T-cell (primary cell): ENCODE measurements around the gene CTDSPL. TPM values are rescaled to one million over a fixed set of nuclear protein-coding genes. Genes with fewer than 3 reads are reported as not detected.

Source experiments
- ATAC-seq, 4 experiments: fragments of 200-7000 bp in 3 of 4; fragments of 150-1000 bp in 1 of 4; cut with Tn5 transposase; replicated peaks in 1 of 4; 1 replicate in 3 of 4; 2 replicates in 1 of 4; pipeline ENCODE4 v1.10.0; 2021; ENCODE audit warnings: moderate library complexity in 3 of 4, mild to moderate bottlenecking in 2 of 4, moderate number of reproducible peaks in 1 of 4
- CTCF ChIA-PET, 2 donors: fragments of 300-600 bp; sonication (Branson Sonifier 250); formaldehyde crosslinking; loops; one replicate each; lab custom pipeline; 2022; ENCODE audit warnings: antibody characterized with exemption in 2 of 2; lab: Charles Lee
- POLR2A ChIA-PET, 2 donors: fragments of 300-600 bp; sonication (Branson Sonifier 250); formaldehyde crosslinking; loops; one replicate each; lab custom pipeline; 2022; ENCODE audit warnings: antibody characterized with exemption in 2 of 2; lab: Charles Lee
- DNase-seq, 35 experiments: peaks; one replicate each; pipeline versions ENCODE4 v3.0.0 to v3.0.0-alpha.2; 2013 to 2023
- H3K27ac ChIP-seq: one replicate; pipeline ENCODE4 v1.5.1; 2013; ENCODE audit warnings: low read length
- H3K27me3 ChIP-seq, 2 experiments: replicated peaks in 1 of 2; 1 replicate in 1 of 2; 2 replicates in 1 of 2; pipeline versions ENCODE4 v1.6.1 to v1.7.0; 2013; ENCODE audit warnings: low read length in 1 of 2, mixed read lengths in 1 of 2; ENCODE audit not compliant: control insufficient read depth in 2 of 2, insufficient read depth in 2 of 2; ENCODE audit errors: extremely low read depth in 1 of 2
- H3K36me3 ChIP-seq, 2 donors: 1 replicate in 1 of 2; 2 replicates in 1 of 2; pipeline versions ENCODE4 v1.6.1 to v1.7.0; 2013; ENCODE audit warnings: low read length in 1 of 2; ENCODE audit not compliant: control insufficient read depth in 2 of 2, insufficient read depth in 1 of 2; ENCODE audit errors: extremely low read depth in 1 of 2
- H3K4me1 ChIP-seq, 2 experiments: 1 replicate in 1 of 2; 2 replicates in 1 of 2; pipeline versions ENCODE4 v1.6.1 to v1.7.0; 2013; ENCODE audit warnings: low read length in 2 of 2, mixed read lengths in 1 of 2; ENCODE audit not compliant: insufficient read depth in 2 of 2, control insufficient read depth in 1 of 2; ENCODE audit errors: extremely low read depth in 1 of 2
- H3K4me3 ChIP-seq, 2 donors: 1 replicate in 1 of 2; 2 replicates in 1 of 2; pipeline versions ENCODE4 v1.5.1 to v1.7.0; 2013; ENCODE audit warnings: mild to moderate bottlenecking in 2 of 2, low read length in 1 of 2, moderate library complexity in 1 of 2; ENCODE audit not compliant: control insufficient read depth in 1 of 2; ENCODE audit errors: extremely low read depth in 1 of 2
- H3K9me3 ChIP-seq: 2 replicates; pipeline ENCODE4 v1.7.0; 2013
- H3K27ac Mint-ChIP-seq, 2 donors: one replicate each; pipeline ENCODE4 v1.8.0; 2020 to 2021; ENCODE audit warnings: mild to moderate bottlenecking in 2 of 2, mixed read lengths in 2 of 2
- H3K27me3 Mint-ChIP-seq, 2 donors: one replicate each; pipeline ENCODE4 v1.8.0; 2021 to 2022; ENCODE audit warnings: mixed read lengths in 2 of 2
- H3K36me3 Mint-ChIP-seq: one replicate; pipeline ENCODE4 v1.8.0; 2021; ENCODE audit warnings: mixed read lengths
- H3K4me1 Mint-ChIP-seq, 3 donors: one replicate each; pipeline ENCODE4 v1.8.0; 2020 to 2022; ENCODE audit warnings: mixed read lengths in 3 of 3, mild to moderate bottlenecking in 1 of 3
- H3K4me3 Mint-ChIP-seq, 3 donors: one replicate each; pipeline ENCODE4 v1.8.0; 2020 to 2022; ENCODE audit warnings: mild to moderate bottlenecking in 3 of 3, mixed read lengths in 3 of 3, moderate library complexity in 3 of 3
- H3K9me3 Mint-ChIP-seq, 3 donors: one replicate each; pipeline ENCODE4 v1.8.0; 2020 to 2022; ENCODE audit warnings: mixed read lengths in 3 of 3
- WGBS: methylation state at CpG from one replicate; pipeline ENCODE4 v1.1.5; 2013; ENCODE audit warnings: missing lambda C conversion rate; ENCODE audit not compliant: insufficient coverage; 5-methylcytosine and 5-hydroxymethylcytosine counted together
- total RNA-seq, 35 experiments: library from RNA in 6 of 35; stranded (reverse) in 6 of 35; fragments of 120-200 nt in 1 of 35; gene quantifications; one replicate each; pipeline versions ENCODE4 v1.2.1 to v1.2.4 and lab custom pipeline; 2013 to 2026

Gene CTDSPL
- total RNA-seq, 5 donors from 2014 or later (not counting 1 experiment from before 2014, with no cell fraction given): 0.54 to 2.5 (median 2.0) TPM

GRCh38 chr3:38008971-38009580 is 147.4 kb downstream of the CTDSPL start:
- POLR2A ChIA-PET: interaction anchor here in 1 of 2 donors (0.5 kb wide), 1 partner anchor 185 kb away, joined by 3 read pairs; no protein-coding TSS in a partner anchor

GRCh38 chr3:38009807-38010591 is 148.3 kb downstream of the CTDSPL start:
- Mint-ChIP-seq H3K36me3 (peaks cover 18% of the 10 kb centered on the region), H3K27ac (no peak overlapping the region), H3K4me3 (no peak overlapping the region), H3K4me1 (peaks cover 0 to 4% (median under 1%) of the 10 kb centered on the region in 3 donors), H3K9me3 (no peaks in the 10 kb centered on the region), H3K27me3 (no peaks in the 10 kb centered on the region)
- ATAC-seq: peak in 1 of 4 experiments; percentile 18
- WGBS: 97% methylated on average over 16 of the region's 27 CpGs
- H3K4me3 ChIP-seq: no peak overlapping the region
- peaks cover 3 to 56% of the 10 kb centered on the region in 2 donors for H3K36me3 ChIP-seq
- ChIA-PET CTCF (no interaction called here), POLR2A (interaction anchor here in 1 of 2 donors (0.5 kb wide), 1 partner anchor 184 kb away, joined by 3 read pairs; no protein-coding TSS in a partner anchor)
- H3K4me1 ChIP-seq: peaks cover 0 to 2% of the 10 kb centered on the region in 2 experiments
- DNase-seq: no peak
- no peaks in the 10 kb centered on the region for H3K9me3 ChIP-seq
- H3K27ac ChIP-seq: no peak overlapping the region
- H3K27me3 ChIP-seq: no peaks in the 10 kb centered on the region

More at GRCh38 chr3:38008971-38009580, 147.4 kb downstream of the CTDSPL start:
- Mint-ChIP-seq H3K27me3 (no peaks in the 10 kb centered on the region), H3K36me3 (peaks cover 13% of the 10 kb centered on the region), H3K4me1 (peaks cover 6 to 13% (median 9%) of the 10 kb centered on the region in 3 donors), H3K27ac (peak overlapping the region; percentile 39 to 64), H3K4me3 (no peak overlapping the region), H3K9me3 (no peaks in the 10 kb centered on the region)
- ATAC-seq: no peak
- Histone ChIP-seq H3K27ac (no peak overlapping the region), H3K4me3 (no peak overlapping the region), H3K4me1 (peaks cover 0 to 8% of the 10 kb centered on the region in 2 experiments), H3K9me3 (no peaks in the 10 kb centered on the region), H3K36me3 (peaks cover 3 to 60% of the 10 kb centered on the region in 2 donors), H3K27me3 (no peaks in the 10 kb centered on the region)
- no peak for DNase-seq
- CTCF ChIA-PET: interaction anchor here in 1 of 2 donors (0.6 kb wide), 1 partner anchor 14 kb away, joined by 5 read pairs; no protein-coding TSS in a partner anchor
- 91% methylated on average over 11 of the region's 16 CpGs for WGBS

GRCh38 chr3:38011111-38011510 is 149.4 kb downstream of the CTDSPL start:
- POLR2A ChIA-PET: no interaction called here
- Mint-ChIP-seq H3K9me3 (no peaks in the 10 kb centered on the region), H3K27ac (peak overlapping the region in 1 of 2 donors; percentile 44), H3K4me3 (no peak overlapping the region), H3K4me1 (no peaks in the 10 kb centered on the region), H3K36me3 (peaks cover 25% of the 10 kb centered on the region), H3K27me3 (no peaks in the 10 kb centered on the region)
- no peak for DNase-seq
- peaks cover 0 to 2% of the 10 kb centered on the region in 2 experiments for H3K4me1 ChIP-seq
- ATAC-seq: no peak
- CTCF ChIA-PET: interaction anchor here (0.6 kb wide), 2 partner anchors 93 to 147 kb away, joined by 3 to 4 read pairs; no protein-coding TSS in a partner anchor
- H3K9me3 ChIP-seq: no peaks in the 10 kb centered on the region
- no peaks in the 10 kb centered on the region for H3K27me3 ChIP-seq
- H3K27ac ChIP-seq: no peak overlapping the region
- H3K36me3 ChIP-seq: peaks cover 0 to 57% of the 10 kb centered on the region in 2 donors
- WGBS: 95% methylated on average over 21 of the region's 21 CpGs
- H3K4me3 ChIP-seq: no peak overlapping the region

GRCh38 chr3:38015485-38015884 is 153.8 kb downstream of the CTDSPL start:
- Histone ChIP-seq H3K4me1 (peaks cover 0 to 2% of the 10 kb centered on the region in 2 experiments), H3K27me3 (peaks cover 0 to 3% of the 10 kb centered on the region in 2 experiments), H3K9me3 (no peaks in the 10 kb centered on the region), H3K36me3 (peaks cover 0 to 61% of the 10 kb centered on the region in 2 donors), H3K4me3 (no peak overlapping the region), H3K27ac (no peak overlapping the region)
- ChIA-PET CTCF (no interaction called here), POLR2A (no interaction called here)
- no peaks in the 10 kb centered on the region for H3K9me3 Mint-ChIP-seq
- ATAC-seq (no peak), DNase-seq (no peak)
- H3K4me3 Mint-ChIP-seq: no peak overlapping the region
- no peaks in the 10 kb centered on the region for H3K4me1 Mint-ChIP-seq
- no peaks in the 10 kb centered on the region for H3K27me3 Mint-ChIP-seq
- no peak overlapping the region for H3K27ac Mint-ChIP-seq
- H3K36me3 Mint-ChIP-seq: peaks cover 60% of the 10 kb centered on the region
- WGBS: 67% methylated on average over 1 of the region's 3 CpGs

- H3K4me3 Mint-ChIP-seq: no peak overlapping the region
- Histone ChIP-seq H3K4me3 (no peak overlapping the region), H3K27ac (no peak overlapping the region), H3K27me3 (peaks cover 0 to 3% of the 10 kb centered on the region in 2 experiments), H3K4me1 (peaks cover 0 to under 1% of the 10 kb centered on the region in 2 experiments), H3K36me3 (peaks cover 0 to 56% of the 10 kb centered on the region in 2 donors), H3K9me3 (no peaks in the 10 kb centered on the region)
- ATAC-seq (no peak), DNase-seq (no peak)
- H3K27me3 Mint-ChIP-seq: no peaks in the 10 kb centered on the region
- peaks cover 0 to 2% (median 2%) of the 10 kb centered on the region in 3 donors for H3K4me1 Mint-ChIP-seq
- POLR2A ChIA-PET: no interaction called here
- CTCF ChIA-PET: no interaction called here
- peaks cover 63% of the 10 kb centered on the region for H3K36me3 Mint-ChIP-seq
- H3K27ac Mint-ChIP-seq: no peak overlapping the region
- no peaks in the 10 kb centered on the region for H3K9me3 Mint-ChIP-seq
- WGBS: no CpG with 5 or more reads among the region's 3 CpGs
These were observed 154.3 kb downstream of the CTDSPL start for GRCh38 chr3:38015984-38016383.

GRCh38 chr3:38016410-38016809 is 154.7 kb downstream of the CTDSPL start:
- H3K27ac Mint-ChIP-seq: peak overlapping the region in 1 of 2 donors; percentile 6
- H3K9me3 ChIP-seq: no peaks in the 10 kb centered on the region
- no peak overlapping the region for H3K27ac ChIP-seq
- peaks cover 0 to 7% (median 6%) of the 10 kb centered on the region in 3 donors for H3K4me1 Mint-ChIP-seq
- ChIA-PET CTCF (no interaction called here), POLR2A (no interaction called here)
- no peaks in the 10 kb centered on the region for H3K27me3 Mint-ChIP-seq
- peaks cover 62% of the 10 kb centered on the region for H3K36me3 Mint-ChIP-seq
- H3K4me3 Mint-ChIP-seq: no peak overlapping the region
- H3K27me3 ChIP-seq: peaks cover 0 to 3% of the 10 kb centered on the region in 2 experiments
- no peak for ATAC-seq
- DNase-seq: no peak
- H3K36me3 ChIP-seq: peaks cover 0 to 54% of the 10 kb centered on the region in 2 donors
- H3K4me3 ChIP-seq: no peak overlapping the region
- peaks cover 0 to 2% of the 10 kb centered on the region in 2 experiments for H3K4me1 ChIP-seq
- over 99% methylated on average over 12 of the region's 13 CpGs for WGBS
- H3K9me3 Mint-ChIP-seq: no peaks in the 10 kb centered on the region
